ENCODE measurements around the gene POP5.
"Not testable (repeated sequence)": the region's sequence is repeated elsewhere in the genome, so short reads cannot be mapped to it uniquely, and the experiment has no call there.

The POP5 gene

GRCh38 chr12:120538281-120539156 lies 42.7 kb downstream of the POP5 start:
- H3K4me3 ChIP-seq: no peak overlapping the region
- no peak for TF ChIP-seq Cebpa-rat (IDR thresholded peaks at IDR 0.05)
- no peaks in the 10 kb centered on the region for H3K27me3 ChIP-seq
- H3K36me3 ChIP-seq: peaks cover 71% of the 10 kb centered on the region
- peak overlapping the region; percentile 89 for H3K4me2 ChIP-seq
- H3K4me1 ChIP-seq: peaks cover 43% of the 10 kb centered on the region
- peaks cover 93% of the 10 kb centered on the region for H4K20me1 ChIP-seq
- no peaks in the 10 kb centered on the region for H3K9me3 ChIP-seq
- H3K27ac ChIP-seq: 0 out of 2 replicates have a peak overlapping the region, but pooled peaks have one; percentile 31
- peak overlapping the region; percentile 97 for H3K9ac ChIP-seq

- Histone ChIP-seq H3K27ac (no peak overlapping the region), H3K27me3 (no peaks in the 10 kb centered on the region), H3K36me3 (peaks cover 65% of the 10 kb centered on the region), H3K9me3 (no peaks in the 10 kb centered on the region), H3K4me3 (no peak overlapping the region), H3K4me2 (peak overlapping the region; percentile 89), H4K20me1 (peaks cover 86% of the 10 kb centered on the region), H3K9ac (peak overlapping the region; percentile 97), H3K4me1 (peaks cover 43% of the 10 kb centered on the region)
- TF ChIP-seq Cebpa-rat (IDR thresholded peaks at IDR 0.05): no peak
Measured at GRCh38 chr12:120537856-120538220, 43.4 kb downstream of the POP5 start.

GRCh38 chr12:120536064-120536791 lies 45.0 kb downstream of the POP5 start:
- Histone ChIP-seq H3K9ac (peak overlapping the region; percentile 97), H4K20me1 (peaks cover 70% of the 10 kb centered on the region), H3K4me1 (peaks cover 43% of the 10 kb centered on the region), H3K4me2 (peak overlapping the region; percentile 89), H3K27me3 (no peaks in the 10 kb centered on the region), H3K4me3 (peak overlapping the region; percentile 95), H3K27ac (0 out of 2 replicates have a peak overlapping the region, but pooled peaks have one; percentile 7), H3K9me3 (no peaks in the 10 kb centered on the region), H3K36me3 (peaks cover 50% of the 10 kb centered on the region)
- TF ChIP-seq Cebpa-rat (IDR thresholded peaks at IDR 0.05): no peak

GRCh38 chr12:120534703-120535655 lies 46.2 kb downstream of the POP5 start:
- Histone ChIP-seq H3K27me3 (no peaks in the 10 kb centered on the region), H3K36me3 (peaks cover 37% of the 10 kb centered on the region), H4K20me1 (peaks cover 57% of the 10 kb centered on the region), H3K4me2 (peak overlapping the region; percentile 89), H3K4me3 (peak overlapping the region; percentile 95), H3K9ac (peak overlapping the region; percentile 97), H3K9me3 (no peaks in the 10 kb centered on the region), H3K27ac (peak overlapping the region; percentile 91), H3K4me1 (peaks cover 46% of the 10 kb centered on the region)
- no peak for TF ChIP-seq Cebpa-rat (IDR thresholded peaks at IDR 0.05)

- H3K9ac ChIP-seq: peak within 1 kb of the TSS; percentile 97
- H3K9me3 ChIP-seq: no peaks in the 10 kb centered on the region
- H3K27ac ChIP-seq: peak within 1 kb of the TSS; percentile 91
- peaks cover 30% of the 10 kb centered on the region for H3K36me3 ChIP-seq
- H3K4me3 ChIP-seq: peak within 1 kb of the TSS; percentile 95
- no peak for TF ChIP-seq Cebpa-rat (IDR thresholded peaks at IDR 0.05)
- peaks cover 51% of the 10 kb centered on the region for H3K4me1 ChIP-seq
- H4K20me1 ChIP-seq: peaks cover 50% of the 10 kb centered on the region
- peak within 1 kb of the TSS; percentile 89 for H3K4me2 ChIP-seq
- no peaks in the 10 kb centered on the region for H3K27me3 ChIP-seq
Measured at GRCh38 chr12:120534203-120534702, 46.9 kb downstream of the POP5 start, which contains the start of gene RNF10. TSS of gene RNF10 (plus strand) at chr12:120534356. CDS start at chr12:120534812, 456 bp downstream.

GRCh38 chr12:120532701-120533238 lies 48.4 kb downstream of the POP5 start:
- no peaks in the 10 kb centered on the region for H3K27me3 ChIP-seq
- TF ChIP-seq Cebpa-rat (IDR thresholded peaks at IDR 0.05): no peak
- no peaks in the 10 kb centered on the region for H3K9me3 ChIP-seq
- peaks cover 45% of the 10 kb centered on the region for H3K4me1 ChIP-seq
- peaks cover 35% of the 10 kb centered on the region for H4K20me1 ChIP-seq
- no peak overlapping the region for H3K4me3 ChIP-seq
- H3K27ac ChIP-seq: no peak overlapping the region
- H3K9ac ChIP-seq: no peak overlapping the region
- H3K36me3 ChIP-seq: peaks cover 15% of the 10 kb centered on the region
- H3K4me2 ChIP-seq: no peak overlapping the region

GRCh38 chr12:120530418-120530761 lies 50.8 kb downstream of the POP5 start:
- not testable (repeated sequence) for H3K36me3 ChIP-seq, H3K27me3 ChIP-seq, H3K4me2 ChIP-seq, H3K27ac ChIP-seq, H3K9ac ChIP-seq, H3K4me3 ChIP-seq, H3K9me3 ChIP-seq
- Histone ChIP-seq H4K20me1 (peaks cover 11% of the 10 kb centered on the region), H3K4me1 (peaks cover 23% of the 10 kb centered on the region)

- Histone ChIP-seq H3K4me1 (peaks cover 22% of the 10 kb centered on the region), H4K20me1 (peaks cover 6% of the 10 kb centered on the region), H3K9me3 (no peaks in the 10 kb centered on the region), H3K27ac (peak overlapping the region; percentile 91), H3K9ac (peak overlapping the region; percentile 96), H3K36me3 (peaks cover 14% of the 10 kb centered on the region; the same call in 1 of the 2 replicates), H3K4me3 (peak overlapping the region; percentile 88), H3K4me2 (peak overlapping the region; percentile 90), H3K27me3 (no peaks in the 10 kb centered on the region)
- TF ChIP-seq Cebpa-rat (IDR thresholded peaks at IDR 0.05): no peak
Measured at GRCh38 chr12:120529641-120530417, 51.4 kb downstream of the POP5 start.

Measured in BLaER1 (cell line).